ENCODE measurements around the gene FRS2.

Gene FRS2, protein sequence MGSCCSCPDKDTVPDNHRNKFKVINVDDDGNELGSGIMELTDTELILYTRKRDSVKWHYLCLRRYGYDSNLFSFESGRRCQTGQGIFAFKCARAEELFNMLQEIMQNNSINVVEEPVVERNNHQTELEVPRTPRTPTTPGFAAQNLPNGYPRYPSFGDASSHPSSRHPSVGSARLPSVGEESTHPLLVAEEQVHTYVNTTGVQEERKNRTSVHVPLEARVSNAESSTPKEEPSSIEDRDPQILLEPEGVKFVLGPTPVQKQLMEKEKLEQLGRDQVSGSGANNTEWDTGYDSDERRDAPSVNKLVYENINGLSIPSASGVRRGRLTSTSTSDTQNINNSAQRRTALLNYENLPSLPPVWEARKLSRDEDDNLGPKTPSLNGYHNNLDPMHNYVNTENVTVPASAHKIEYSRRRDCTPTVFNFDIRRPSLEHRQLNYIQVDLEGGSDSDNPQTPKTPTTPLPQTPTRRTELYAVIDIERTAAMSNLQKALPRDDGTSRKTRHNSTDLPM

DNA sequence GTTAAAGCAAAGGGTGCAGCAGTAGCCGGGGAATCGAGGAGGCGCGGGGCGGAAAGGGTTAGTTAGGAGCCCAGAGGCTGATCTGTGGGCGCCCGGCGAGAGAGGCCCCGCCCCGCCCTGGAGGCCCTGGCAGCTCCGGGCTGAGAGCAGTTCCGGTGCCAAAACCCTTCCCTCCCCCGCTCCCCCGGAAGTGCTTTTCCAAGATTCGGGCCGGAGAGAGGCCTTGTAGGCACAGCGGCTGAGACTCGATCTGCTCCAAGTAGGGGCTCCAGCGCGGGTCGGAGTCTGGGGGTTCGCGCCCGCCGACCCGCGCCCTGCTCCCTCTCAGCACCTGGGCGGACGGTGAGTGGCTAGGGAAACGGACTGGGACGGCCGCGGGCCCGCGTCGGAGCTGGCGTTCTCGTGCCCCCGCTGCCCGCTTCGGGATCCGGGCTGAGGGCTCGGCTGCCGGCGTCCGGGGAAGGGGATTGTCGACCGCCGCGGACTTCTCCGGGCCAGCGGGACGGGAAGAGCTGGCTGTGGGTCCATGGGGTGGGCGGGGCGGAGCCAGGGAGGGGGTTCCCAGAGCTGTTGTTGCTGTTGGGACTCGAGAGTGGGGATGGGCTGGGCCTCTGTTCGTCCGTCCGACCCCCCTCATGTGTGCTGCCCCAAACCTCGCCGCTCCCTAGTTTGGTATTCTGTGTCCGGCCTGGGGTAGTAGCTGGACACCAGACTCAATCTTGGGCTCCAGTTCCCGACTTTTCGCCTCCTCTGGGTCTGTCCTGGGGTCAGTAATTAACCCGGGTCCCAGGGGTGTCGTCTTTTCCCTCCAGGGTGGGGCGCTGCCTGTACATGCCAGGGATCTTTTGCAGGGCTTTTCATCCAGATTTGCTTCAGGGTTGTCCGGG is at the start of gene FRS2:
FRS2 (plus strand) TSS at position 200 of the 887 bp plus-strand sequence. CDS start 98,643 bp downstream, outside the sequence.
- no peaks in the 10 kb centered on the region for H3K9me3 Mint-ChIP-seq
- no peaks in the 10 kb centered on the region for H3K27me3 Mint-ChIP-seq (ENCODE audit: low read depth)
- H3K36me3 Mint-ChIP-seq (ENCODE audit: low read depth) = no peaks in the 10 kb centered on the region
- H3K4me1 Mint-ChIP-seq = peaks cover 49% of the 10 kb centered on the region
- peak within 1 kb of the TSS; percentile 69 to 100 (median 99) for H3K27ac Mint-ChIP-seq
- H3K4me3 Mint-ChIP-seq = peak within 1 kb of the TSS; percentile 98 to 100 (median 99)
- TF ChIP-seq, protein P1, sequence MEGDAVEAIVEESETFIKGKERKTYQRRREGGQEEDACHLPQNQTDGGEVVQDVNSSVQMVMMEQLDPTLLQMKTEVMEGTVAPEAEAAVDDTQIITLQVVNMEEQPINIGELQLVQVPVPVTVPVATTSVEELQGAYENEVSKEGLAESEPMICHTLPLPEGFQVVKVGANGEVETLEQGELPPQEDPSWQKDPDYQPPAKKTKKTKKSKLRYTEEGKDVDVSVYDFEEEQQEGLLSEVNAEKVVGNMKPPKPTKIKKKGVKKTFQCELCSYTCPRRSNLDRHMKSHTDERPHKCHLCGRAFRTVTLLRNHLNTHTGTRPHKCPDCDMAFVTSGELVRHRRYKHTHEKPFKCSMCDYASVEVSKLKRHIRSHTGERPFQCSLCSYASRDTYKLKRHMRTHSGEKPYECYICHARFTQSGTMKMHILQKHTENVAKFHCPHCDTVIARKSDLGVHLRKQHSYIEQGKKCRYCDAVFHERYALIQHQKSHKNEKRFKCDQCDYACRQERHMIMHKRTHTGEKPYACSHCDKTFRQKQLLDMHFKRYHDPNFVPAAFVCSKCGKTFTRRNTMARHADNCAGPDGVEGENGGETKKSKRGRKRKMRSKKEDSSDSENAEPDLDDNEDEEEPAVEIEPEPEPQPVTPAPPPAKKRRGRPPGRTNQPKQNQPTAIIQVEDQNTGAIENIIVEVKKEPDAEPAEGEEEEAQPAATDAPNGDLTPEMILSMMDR (IDR thresholded peaks at IDR 0.05; ENCODE audit: unreplicated experiment in 3 of 3) = peak in 1 of 3 experiments; percentile 35

DNA sequence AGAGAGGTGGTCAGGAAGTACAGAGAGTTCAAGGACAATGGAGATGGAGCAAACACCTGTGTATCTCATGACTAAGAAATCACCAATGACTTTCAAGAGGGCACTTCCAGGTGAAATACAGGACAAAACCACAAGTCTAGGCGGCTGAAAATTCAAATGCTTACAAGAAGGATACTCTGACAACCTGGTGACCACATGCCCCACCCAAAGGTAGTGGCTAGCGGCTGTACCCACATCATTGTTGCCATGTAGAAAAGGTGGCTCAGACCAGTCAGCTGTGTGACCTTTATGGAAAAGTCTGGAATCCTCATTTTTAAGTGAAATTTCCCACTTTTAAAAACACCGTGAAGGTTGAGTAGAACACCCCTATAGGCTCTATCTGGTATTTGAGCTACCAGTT is 48.6 kb upstream of the FRS2 start:
- peaks cover under 1% of the 10 kb centered on the region for H3K4me1 Mint-ChIP-seq
- H3K9me3 Mint-ChIP-seq = no peaks in the 10 kb centered on the region
- no peak overlapping the region for H3K4me3 Mint-ChIP-seq
- H3K27me3 Mint-ChIP-seq (ENCODE audit: low read depth) = peaks cover 3% of the 10 kb centered on the region
- TF ChIP-seq, protein P1 (IDR thresholded peaks at IDR 0.05; ENCODE audit: unreplicated experiment in 3 of 3) = no peak
- H3K27ac Mint-ChIP-seq = no peak overlapping the region
- H3K36me3 Mint-ChIP-seq (ENCODE audit: low read depth) = peaks cover 3% of the 10 kb centered on the region

DNA sequence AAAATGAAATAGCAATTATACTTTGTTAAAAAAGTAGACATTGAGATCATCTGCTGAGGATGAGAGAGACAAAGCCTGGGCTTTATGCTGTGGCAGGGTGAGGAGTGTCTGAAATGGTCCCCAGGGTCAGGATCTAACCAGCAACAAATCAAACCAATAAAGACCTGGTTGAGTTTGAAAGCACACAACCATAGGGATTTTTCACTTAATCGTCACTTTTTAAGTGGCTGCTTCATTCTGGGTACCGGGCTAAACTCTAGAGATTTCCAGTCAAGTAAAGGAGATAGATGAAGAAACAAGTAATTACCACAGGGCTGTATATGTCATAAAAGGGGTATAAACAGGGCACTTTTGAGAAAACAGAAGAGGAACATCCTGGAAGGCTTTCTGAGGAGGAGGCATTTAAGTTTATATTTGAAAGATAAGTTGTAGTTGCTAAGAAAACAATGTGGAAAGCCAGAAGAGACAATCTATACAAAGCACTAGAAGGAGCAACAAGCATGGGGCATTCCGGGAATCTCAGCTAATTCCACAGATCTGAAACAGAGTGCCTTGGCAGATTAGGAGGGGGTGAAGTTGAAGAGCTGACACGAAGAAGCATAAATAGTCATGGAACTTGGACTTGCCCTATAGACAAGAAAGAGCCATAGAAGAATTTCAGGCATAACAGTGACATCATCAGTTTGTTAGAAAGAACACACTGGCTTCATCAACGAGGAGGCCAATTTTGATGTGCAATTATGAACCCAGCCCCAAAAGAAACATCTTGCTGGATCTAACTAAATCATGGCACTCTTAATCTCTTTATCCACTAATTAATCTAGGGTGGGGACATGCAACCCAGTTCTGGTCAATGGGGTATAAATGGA is 46.9 kb upstream of the FRS2 start:
- Mint-ChIP-seq H3K4me3 (no peak overlapping the region), H3K27ac (no peak overlapping the region), H3K9me3 (no peaks in the 10 kb centered on the region), H3K4me1 (no peaks in the 10 kb centered on the region), H3K36me3 (ENCODE audit: low read depth) (peaks cover 3% of the 10 kb centered on the region), H3K27me3 (ENCODE audit: low read depth) (peaks cover 3% of the 10 kb centered on the region)
- TF ChIP-seq, protein P1 (IDR thresholded peaks at IDR 0.05; ENCODE audit: unreplicated experiment in 3 of 3) = no peak

DNA sequence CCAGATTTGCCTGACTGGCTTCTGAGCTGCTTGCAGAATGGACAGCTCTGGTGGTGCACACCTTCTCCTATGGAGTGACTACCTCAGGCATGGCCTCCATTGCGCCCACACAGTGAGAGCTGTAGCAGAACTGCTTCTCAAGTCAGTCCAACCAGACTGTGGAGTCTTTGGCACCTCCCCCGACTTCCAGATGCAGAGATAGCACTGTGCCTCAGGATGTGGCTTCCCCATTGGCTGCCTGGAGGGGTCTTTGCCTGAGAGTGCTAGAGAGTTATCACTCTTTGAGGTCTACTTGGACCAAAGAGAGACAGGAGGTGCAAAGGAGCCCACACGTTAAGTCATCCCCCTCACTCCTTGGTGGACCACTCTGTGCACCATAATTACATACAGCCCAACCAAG is 44.8 kb upstream of the FRS2 start:
- H3K27me3 Mint-ChIP-seq (ENCODE audit: low read depth) = no peaks in the 10 kb centered on the region
- TF ChIP-seq, protein P1 (IDR thresholded peaks at IDR 0.05; ENCODE audit: unreplicated experiment in 3 of 3) = no peak
- no peak overlapping the region for H3K4me3 Mint-ChIP-seq
- H3K9me3 Mint-ChIP-seq = no peaks in the 10 kb centered on the region
- peaks cover 3% of the 10 kb centered on the region for H3K4me1 Mint-ChIP-seq
- H3K27ac Mint-ChIP-seq = no peak overlapping the region
- peaks cover 3% of the 10 kb centered on the region for H3K36me3 Mint-ChIP-seq (ENCODE audit: low read depth)

DNA sequence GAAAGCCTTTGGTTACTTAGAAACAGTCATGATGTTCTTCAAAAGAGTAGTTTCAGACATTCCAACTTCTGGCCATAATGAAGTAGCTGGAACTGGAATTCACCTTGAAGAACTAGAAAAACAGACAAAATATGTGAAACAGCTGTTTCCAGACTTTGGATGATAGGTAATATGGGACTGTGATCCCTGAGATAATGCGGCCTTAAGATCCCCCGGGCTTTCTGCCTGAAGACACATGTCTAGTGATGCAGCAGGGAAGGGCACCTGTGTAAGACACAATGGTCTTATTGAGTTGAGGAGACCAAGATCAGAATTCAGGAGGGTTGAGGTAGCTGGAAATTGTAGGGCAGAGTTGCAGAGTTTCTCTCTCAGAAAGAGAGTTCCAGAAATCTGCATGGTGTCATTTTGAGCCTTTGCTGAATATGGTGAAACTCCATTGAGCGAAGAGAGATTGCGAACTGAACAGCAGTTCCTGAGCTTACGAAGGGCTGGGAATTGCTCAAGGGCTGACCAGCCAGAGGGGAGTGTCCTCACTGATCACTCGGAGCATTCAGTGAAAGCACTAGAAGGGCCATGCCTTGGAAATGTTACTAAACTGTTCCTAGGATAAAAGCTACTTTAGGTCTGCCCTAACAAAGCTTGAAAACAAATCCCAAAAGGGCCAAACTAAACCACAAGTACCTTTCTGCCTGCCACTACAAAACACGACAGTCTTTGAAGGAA is 41.7 kb upstream of the FRS2 start:
- TF ChIP-seq, protein P1 (IDR thresholded peaks at IDR 0.05; ENCODE audit: unreplicated experiment in 3 of 3) = no peak
- Mint-ChIP-seq H3K27me3 (ENCODE audit: low read depth) (no peaks in the 10 kb centered on the region), H3K36me3 (ENCODE audit: low read depth) (peaks cover 3% of the 10 kb centered on the region), H3K4me1 (peaks cover 11% of the 10 kb centered on the region), H3K4me3 (no peak overlapping the region), H3K9me3 (no peaks in the 10 kb centered on the region), H3K27ac (no peak overlapping the region)
